Measurements from ENCODE around the gene CHCHD1.
"Not testable (repeated sequence)": the region's sequence is repeated elsewhere in the genome, so short reads cannot be mapped to it uniquely, and the experiment has no call there.

Gene CHCHD1

GRCh38 chr10:73793456-73793855, 11.6 kb downstream of the CHCHD1 start:
- Histone ChIP-seq H3K4me3 (ENCODE audit: low read length in 2 of 2) (no peak overlapping the region), H3K36me3 (ENCODE audit: control insufficient read depth in 2 of 2, insufficient read depth in 2 of 2, low read length in 2 of 2) (peaks cover 80 to 84% of the 10 kb centered on the region in 2 donors), H3K27ac (ENCODE audit: low read length) (no peak overlapping the region), H3K4me1 (ENCODE audit: control insufficient read depth, insufficient read depth, low read length) (peaks cover 4% of the 10 kb centered on the region), H3K9me3 (ENCODE audit: control insufficient read depth in 2 of 2, low read length in 2 of 2) (no peaks in the 10 kb centered on the region), H3K27me3 (ENCODE audit: control insufficient read depth in 1 of 2, insufficient read depth in 2 of 2, low read length in 2 of 2) (no peaks in the 10 kb centered on the region), H3K9ac (ENCODE audit: low read length in 2 of 2) (no peak overlapping the region)

GRCh38 chr10:73795491-73795890, 13.6 kb downstream of the CHCHD1 start:
- H3K27ac ChIP-seq (ENCODE audit: low read length); H3K4me1 ChIP-seq (ENCODE audit: control insufficient read depth, insufficient read depth, low read length); H3K4me3 ChIP-seq (ENCODE audit: low read length in 2 of 2); H3K27me3 ChIP-seq (ENCODE audit: control insufficient read depth in 1 of 2, insufficient read depth in 2 of 2, low read length in 2 of 2); H3K9me3 ChIP-seq (ENCODE audit: control insufficient read depth in 2 of 2, low read length in 2 of 2); H3K9ac ChIP-seq (ENCODE audit: low read length in 2 of 2): not testable (repeated sequence)
- peaks cover 70 to 80% of the 10 kb centered on the region in 2 donors for H3K36me3 ChIP-seq (ENCODE audit: control insufficient read depth in 2 of 2, insufficient read depth in 2 of 2, low read length in 2 of 2)

GRCh38 chr10:73796035-73796434, 14.2 kb downstream of the CHCHD1 start:
- not testable (repeated sequence) for H3K27ac ChIP-seq (ENCODE audit: low read length); H3K9ac ChIP-seq (ENCODE audit: low read length in 2 of 2); H3K4me3 ChIP-seq (ENCODE audit: low read length in 2 of 2); H3K9me3 ChIP-seq (ENCODE audit: control insufficient read depth in 2 of 2, low read length in 2 of 2); H3K27me3 ChIP-seq (ENCODE audit: control insufficient read depth in 1 of 2, insufficient read depth in 2 of 2, low read length in 2 of 2); H3K4me1 ChIP-seq (ENCODE audit: control insufficient read depth, insufficient read depth, low read length)
- peaks cover 69 to 78% of the 10 kb centered on the region in 2 donors for H3K36me3 ChIP-seq (ENCODE audit: control insufficient read depth in 2 of 2, insufficient read depth in 2 of 2, low read length in 2 of 2)

- H3K4me1 ChIP-seq (ENCODE audit: control insufficient read depth, insufficient read depth, low read length): peaks cover 3% of the 10 kb centered on the region
- H3K9ac ChIP-seq (ENCODE audit: low read length in 2 of 2): no peak overlapping the region
- no peak overlapping the region for H3K4me3 ChIP-seq (ENCODE audit: low read length in 2 of 2)
- H3K27me3 ChIP-seq (ENCODE audit: control insufficient read depth in 1 of 2, insufficient read depth in 2 of 2, low read length in 2 of 2): no peaks in the 10 kb centered on the region
- no peaks in the 10 kb centered on the region for H3K9me3 ChIP-seq (ENCODE audit: control insufficient read depth in 2 of 2, low read length in 2 of 2)
- H3K27ac ChIP-seq (ENCODE audit: low read length): no peak overlapping the region
- peaks cover 66 to 77% of the 10 kb centered on the region in 2 donors for H3K36me3 ChIP-seq (ENCODE audit: control insufficient read depth in 2 of 2, insufficient read depth in 2 of 2, low read length in 2 of 2)
Measured at GRCh38 chr10:73796766-73797165, 14.9 kb downstream of the CHCHD1 start.

- peaks cover 65 to 74% of the 10 kb centered on the region in 2 donors for H3K36me3 ChIP-seq (ENCODE audit: control insufficient read depth in 2 of 2, insufficient read depth in 2 of 2, low read length in 2 of 2)
- H3K27ac ChIP-seq (ENCODE audit: low read length): no peak overlapping the region
- peaks cover 3% of the 10 kb centered on the region for H3K4me1 ChIP-seq (ENCODE audit: control insufficient read depth, insufficient read depth, low read length)
- H3K4me3 ChIP-seq (ENCODE audit: low read length in 2 of 2): no peak overlapping the region
- no peak overlapping the region for H3K9ac ChIP-seq (ENCODE audit: low read length in 2 of 2)
- H3K9me3 ChIP-seq (ENCODE audit: control insufficient read depth in 2 of 2, low read length in 2 of 2): no peaks in the 10 kb centered on the region
- no peaks in the 10 kb centered on the region for H3K27me3 ChIP-seq (ENCODE audit: control insufficient read depth in 1 of 2, insufficient read depth in 2 of 2, low read length in 2 of 2)
Measured at GRCh38 chr10:73797324-73798025, 15.6 kb downstream of the CHCHD1 start.

GRCh38 chr10:73798087-73798486, 16.2 kb downstream of the CHCHD1 start:
- Histone ChIP-seq H3K36me3 (ENCODE audit: control insufficient read depth in 2 of 2, insufficient read depth in 2 of 2, low read length in 2 of 2) (peaks cover 64 to 74% of the 10 kb centered on the region in 2 donors), H3K27ac (ENCODE audit: low read length) (no peak overlapping the region), H3K4me1 (ENCODE audit: control insufficient read depth, insufficient read depth, low read length) (peaks cover 3% of the 10 kb centered on the region), H3K27me3 (ENCODE audit: control insufficient read depth in 1 of 2, insufficient read depth in 2 of 2, low read length in 2 of 2) (no peaks in the 10 kb centered on the region), H3K9ac (ENCODE audit: low read length in 2 of 2) (no peak overlapping the region), H3K4me3 (ENCODE audit: low read length in 2 of 2) (no peak overlapping the region), H3K9me3 (ENCODE audit: control insufficient read depth in 2 of 2, low read length in 2 of 2) (no peaks in the 10 kb centered on the region)

GRCh38 chr10:73798927-73799560, 17.2 kb downstream of the CHCHD1 start:
- H3K4me3 ChIP-seq (ENCODE audit: low read length in 2 of 2): no peak overlapping the region
- H3K27ac ChIP-seq (ENCODE audit: low read length): no peak overlapping the region
- H3K9me3 ChIP-seq (ENCODE audit: control insufficient read depth in 2 of 2, low read length in 2 of 2): no peaks in the 10 kb centered on the region
- H3K4me1 ChIP-seq (ENCODE audit: control insufficient read depth, insufficient read depth, low read length): peaks cover 3% of the 10 kb centered on the region
- no peaks in the 10 kb centered on the region for H3K27me3 ChIP-seq (ENCODE audit: control insufficient read depth in 1 of 2, insufficient read depth in 2 of 2, low read length in 2 of 2)
- H3K36me3 ChIP-seq (ENCODE audit: control insufficient read depth in 2 of 2, insufficient read depth in 2 of 2, low read length in 2 of 2): peaks cover 64 to 74% of the 10 kb centered on the region in 2 donors
- H3K9ac ChIP-seq (ENCODE audit: low read length in 2 of 2): no peak overlapping the region

- Histone ChIP-seq H3K36me3 (ENCODE audit: control insufficient read depth in 2 of 2, insufficient read depth in 2 of 2, low read length in 2 of 2) (peaks cover 56 to 68% of the 10 kb centered on the region in 2 donors), H3K27ac (ENCODE audit: low read length) (peak overlapping the region; percentile 18)
Measured at GRCh38 chr10:73799899-73800559, 18.2 kb downstream of the CHCHD1 start.

GRCh38 chr10:73800560-73801252, 18.9 kb downstream of the CHCHD1 start:
- H3K9ac ChIP-seq (ENCODE audit: low read length in 2 of 2): no peak overlapping the region
- H3K9me3 ChIP-seq (ENCODE audit: control insufficient read depth in 2 of 2, low read length in 2 of 2): no peaks in the 10 kb centered on the region
- H3K4me3 ChIP-seq (ENCODE audit: low read length in 2 of 2): no peak overlapping the region
- peaks cover 55 to 67% of the 10 kb centered on the region in 2 donors for H3K36me3 ChIP-seq (ENCODE audit: control insufficient read depth in 2 of 2, insufficient read depth in 2 of 2, low read length in 2 of 2)
- H3K27ac ChIP-seq (ENCODE audit: low read length): peak overlapping the region; percentile 18
- no peaks in the 10 kb centered on the region for H3K27me3 ChIP-seq (ENCODE audit: control insufficient read depth in 1 of 2, insufficient read depth in 2 of 2, low read length in 2 of 2)
- peaks cover 3% of the 10 kb centered on the region for H3K4me1 ChIP-seq (ENCODE audit: control insufficient read depth, insufficient read depth, low read length)

More at GRCh38 chr10:73799899-73800559, 18.2 kb downstream of the CHCHD1 start:
- no peaks in the 10 kb centered on the region for H3K9me3 ChIP-seq (ENCODE audit: control insufficient read depth in 2 of 2, low read length in 2 of 2)
- H3K27me3 ChIP-seq (ENCODE audit: control insufficient read depth in 1 of 2, insufficient read depth in 2 of 2, low read length in 2 of 2): no peaks in the 10 kb centered on the region
- H3K4me3 ChIP-seq (ENCODE audit: low read length in 2 of 2): no peak overlapping the region
- H3K4me1 ChIP-seq (ENCODE audit: control insufficient read depth, insufficient read depth, low read length): peaks cover 3% of the 10 kb centered on the region
- H3K9ac ChIP-seq (ENCODE audit: low read length in 2 of 2): no peak overlapping the region

GRCh38 chr10:73801253-73801590, 19.4 kb downstream of the CHCHD1 start:
- Histone ChIP-seq H3K4me3 (ENCODE audit: low read length in 2 of 2) (no peak overlapping the region), H3K9me3 (ENCODE audit: control insufficient read depth in 2 of 2, low read length in 2 of 2) (no peaks in the 10 kb centered on the region), H3K4me1 (ENCODE audit: control insufficient read depth, insufficient read depth, low read length) (peaks cover 3% of the 10 kb centered on the region), H3K27ac (ENCODE audit: low read length) (no peak overlapping the region), H3K27me3 (ENCODE audit: control insufficient read depth in 1 of 2, insufficient read depth in 2 of 2, low read length in 2 of 2) (no peaks in the 10 kb centered on the region), H3K36me3 (ENCODE audit: control insufficient read depth in 2 of 2, insufficient read depth in 2 of 2, low read length in 2 of 2) (peaks cover 60 to 69% of the 10 kb centered on the region in 2 donors), H3K9ac (ENCODE audit: low read length in 2 of 2) (no peak overlapping the region)
